IPS DF 6.9 (cell line): ENCODE data around the gene CEP78.
A peak's percentile ranks its signal among the peaks of the same experiment; 100 is the strongest.
"Not testable (repeated sequence)": the region's sequence is repeated elsewhere in the genome, so short reads cannot be mapped to it uniquely, and the experiment has no call there.

Experiments
- DNase-seq: peaks from one replicate; pipeline ENCODE4 v3.0.0-alpha.2; 2013; ENCODE audit warnings: low read depth, low spot score
- H3K27ac ChIP-seq: one replicate; pipeline ENCODE4 v1.5.1; 2013; ENCODE audit warnings: low read length, control low read depth
- H3K27me3 ChIP-seq: 2 replicates; pipeline ENCODE4 v1.6.1; 2013; ENCODE audit warnings: mild to moderate bottlenecking, low read length; ENCODE audit not compliant: control insufficient read depth, insufficient read depth
- H3K36me3 ChIP-seq: 2 replicates; pipeline ENCODE4 v1.6.1; 2013; ENCODE audit warnings: low read length; ENCODE audit not compliant: control insufficient read depth, insufficient read depth
- H3K4me1 ChIP-seq: 2 replicates; pipeline ENCODE4 v1.6.1; 2013; ENCODE audit warnings: low read length; ENCODE audit not compliant: control insufficient read depth, insufficient read depth
- H3K4me3 ChIP-seq: 2 replicates; pipeline ENCODE4 v1.5.1; 2013; ENCODE audit warnings: mild to moderate bottlenecking, low read length
- H3K9me3 ChIP-seq: 2 replicates; pipeline ENCODE4 v1.6.1; 2013; ENCODE audit warnings: low read length, inconsistent platforms; ENCODE audit not compliant: control insufficient read depth, insufficient read depth
- WGBS: extraction: QIAGEN DNeasy Blood & Tissue Kit; methylation state at CpG from one replicate; pipeline ENCODE4 v1.1.7; 2013; ENCODE audit warnings: mixed read lengths, missing lambda C conversion rate; ENCODE audit not compliant: insufficient read length, insufficient coverage; 5-methylcytosine and 5-hydroxymethylcytosine counted together

The CEP78 gene, protein sequence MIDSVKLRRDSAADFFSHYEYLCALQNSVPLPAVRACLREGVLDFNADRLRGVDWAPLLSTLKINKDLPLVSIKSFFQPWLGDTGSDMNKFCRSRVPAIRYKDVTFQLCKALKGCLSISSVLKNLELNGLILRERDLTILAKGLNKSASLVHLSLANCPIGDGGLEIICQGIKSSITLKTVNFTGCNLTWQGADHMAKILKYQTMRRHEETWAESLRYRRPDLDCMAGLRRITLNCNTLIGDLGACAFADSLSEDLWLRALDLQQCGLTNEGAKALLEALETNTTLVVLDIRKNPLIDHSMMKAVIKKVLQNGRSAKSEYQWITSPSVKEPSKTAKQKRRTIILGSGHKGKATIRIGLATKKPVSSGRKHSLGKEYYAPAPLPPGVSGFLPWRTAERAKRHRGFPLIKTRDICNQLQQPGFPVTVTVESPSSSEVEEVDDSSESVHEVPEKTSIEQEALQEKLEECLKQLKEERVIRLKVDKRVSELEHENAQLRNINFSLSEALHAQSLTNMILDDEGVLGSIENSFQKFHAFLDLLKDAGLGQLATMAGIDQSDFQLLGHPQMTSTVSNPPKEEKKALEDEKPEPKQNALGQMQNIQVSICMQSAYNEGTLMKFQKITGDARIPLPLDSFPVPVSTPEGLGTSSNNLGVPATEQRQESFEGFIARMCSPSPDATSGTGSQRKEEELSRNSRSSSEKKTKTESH

GRCh38 chr9:78235762-78236550, at the start of gene CEP78:
Gene CEP78, plus strand, starts transcription at chr9:78236075. Its CDS starts 276 bp downstream, at chr9:78236351.
- Histone ChIP-seq H3K27me3 (no peaks in the 10 kb centered on the region), H3K27ac (no peak within 1 kb of the TSS), H3K4me3 (peak within 1 kb of the TSS; percentile 70), H3K4me1 (no peaks in the 10 kb centered on the region; the same call in 1 of the 2 replicates), H3K36me3 (no peaks in the 10 kb centered on the region; the same call in 1 of the 2 replicates), H3K9me3 (no peaks in the 10 kb centered on the region)
- DNase-seq: peak; percentile 85
- no CpG with 5 or more reads among the region's 87 CpGs for WGBS

- H3K27ac ChIP-seq: no peak overlapping the region
- no peaks in the 10 kb centered on the region for H3K4me1 ChIP-seq
- WGBS: no CpG with 5 or more reads among the region's 5 CpGs
- H3K4me3 ChIP-seq: no peak overlapping the region
- no peaks in the 10 kb centered on the region for H3K27me3 ChIP-seq
- DNase-seq: no peak
- no peaks in the 10 kb centered on the region for H3K36me3 ChIP-seq
- no peaks in the 10 kb centered on the region for H3K9me3 ChIP-seq
Measured at GRCh38 chr9:78187763-78188484, 48.0 kb upstream of the CEP78 start.

- no peak overlapping the region for H3K4me3 ChIP-seq
Measured at GRCh38 chr9:78188594-78188993, 47.3 kb upstream of the CEP78 start.

DNA sequence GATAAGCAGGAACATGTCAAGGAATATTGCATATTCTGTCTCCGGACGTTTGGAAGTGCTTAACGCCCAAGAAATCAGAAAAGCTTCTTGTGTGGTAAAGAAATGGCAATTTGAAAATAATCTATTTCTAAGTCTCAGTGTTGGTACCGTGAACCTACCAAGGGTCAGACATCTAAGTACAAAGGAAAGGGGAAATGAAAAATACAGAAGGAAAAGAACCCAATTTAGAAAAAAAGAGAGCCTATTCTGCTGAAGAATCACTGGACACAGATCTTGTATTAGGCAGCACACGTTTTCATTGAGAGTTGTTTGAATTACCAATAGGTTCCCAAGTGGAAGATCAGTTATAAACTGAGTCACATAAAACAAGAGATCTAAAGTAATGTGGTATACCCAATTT, 46.9 kb upstream of the CEP78 start:
- Histone ChIP-seq H3K9me3 (no peaks in the 10 kb centered on the region), H3K27ac (no peak overlapping the region), H3K4me1 (no peaks in the 10 kb centered on the region), H3K4me3 (no peak overlapping the region), H3K27me3 (no peaks in the 10 kb centered on the region), H3K36me3 (no peaks in the 10 kb centered on the region)
- no peak for DNase-seq
- no CpG with 5 or more reads among the region's 5 CpGs for WGBS

More at GRCh38 chr9:78188594-78188993, 47.3 kb upstream of the CEP78 start:
- Histone ChIP-seq H3K27ac (no peak overlapping the region), H3K36me3 (no peaks in the 10 kb centered on the region), H3K9me3 (no peaks in the 10 kb centered on the region), H3K4me1 (no peaks in the 10 kb centered on the region), H3K27me3 (no peaks in the 10 kb centered on the region)
- DNase-seq: no peak
- WGBS: no CpG with 5 or more reads among the region's 1 CpG

DNA sequence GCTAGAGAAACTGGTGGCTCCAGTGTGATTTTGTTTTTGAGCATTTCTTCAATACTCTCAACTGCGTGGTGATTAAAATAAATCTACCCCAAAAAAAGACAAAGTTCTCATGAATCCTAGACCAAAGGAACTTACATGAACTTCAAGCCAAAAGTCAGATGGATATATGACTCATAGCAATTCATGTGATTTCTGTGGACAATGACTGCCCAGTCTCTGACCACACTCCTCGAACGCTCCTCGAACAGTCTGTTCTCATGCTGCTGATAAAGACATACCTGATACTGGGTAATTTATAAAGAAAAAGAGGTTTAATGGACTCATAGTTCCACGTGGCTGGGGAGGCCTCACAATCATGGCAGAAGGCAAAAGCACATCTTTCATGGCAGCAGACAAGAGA, 46.4 kb upstream of the CEP78 start:
- no peaks in the 10 kb centered on the region for H3K4me1 ChIP-seq
- H3K36me3 ChIP-seq: no peaks in the 10 kb centered on the region
- no peaks in the 10 kb centered on the region for H3K27me3 ChIP-seq
- no peaks in the 10 kb centered on the region for H3K9me3 ChIP-seq
- no CpG with 5 or more reads among the region's 5 CpGs for WGBS
- H3K4me3 ChIP-seq: no peak overlapping the region
- no peak overlapping the region for H3K27ac ChIP-seq
- no peak for DNase-seq

DNA sequence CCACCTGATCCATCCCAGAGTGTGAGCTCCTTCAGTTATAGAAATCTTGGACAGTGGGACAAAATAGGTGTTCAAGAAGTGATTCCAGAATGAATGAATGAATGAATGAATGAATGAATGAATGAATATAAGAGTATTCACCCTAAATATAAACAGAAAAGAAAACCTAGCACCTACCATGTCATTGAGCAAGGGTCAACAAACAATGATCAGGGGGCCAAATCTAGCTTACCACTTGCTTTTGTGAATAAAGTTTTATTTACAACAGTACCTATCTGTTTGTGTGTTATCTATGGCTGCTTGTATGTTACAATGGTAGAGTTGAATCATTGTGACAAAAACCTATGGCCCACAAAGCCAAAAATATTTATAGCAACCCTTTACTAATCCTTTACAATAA, 43.9 kb upstream of the CEP78 start:
- H3K27ac ChIP-seq: no peak overlapping the region
- no peaks in the 10 kb centered on the region for H3K27me3 ChIP-seq
- H3K4me1 ChIP-seq: no peaks in the 10 kb centered on the region
- H3K4me3 ChIP-seq: no peak overlapping the region
- no peaks in the 10 kb centered on the region for H3K36me3 ChIP-seq
- no peaks in the 10 kb centered on the region for H3K9me3 ChIP-seq
- no peak for DNase-seq

GRCh38 chr9:78196258-78196657, 39.6 kb upstream of the CEP78 start:
- DNase-seq: no peak
- no CpG with 5 or more reads among the region's 1 CpG for WGBS
- Histone ChIP-seq H3K27ac (no peak overlapping the region), H3K4me1 (peaks cover under 1% of the 10 kb centered on the region; the same call in 1 of the 2 replicates), H3K4me3 (no peak overlapping the region), H3K27me3 (no peaks in the 10 kb centered on the region), H3K9me3 (no peaks in the 10 kb centered on the region), H3K36me3 (no peaks in the 10 kb centered on the region)

GRCh38 chr9:78201158-78201777, 34.6 kb upstream of the CEP78 start:
- WGBS: no CpG with 5 or more reads among the region's 16 CpGs

DNA sequence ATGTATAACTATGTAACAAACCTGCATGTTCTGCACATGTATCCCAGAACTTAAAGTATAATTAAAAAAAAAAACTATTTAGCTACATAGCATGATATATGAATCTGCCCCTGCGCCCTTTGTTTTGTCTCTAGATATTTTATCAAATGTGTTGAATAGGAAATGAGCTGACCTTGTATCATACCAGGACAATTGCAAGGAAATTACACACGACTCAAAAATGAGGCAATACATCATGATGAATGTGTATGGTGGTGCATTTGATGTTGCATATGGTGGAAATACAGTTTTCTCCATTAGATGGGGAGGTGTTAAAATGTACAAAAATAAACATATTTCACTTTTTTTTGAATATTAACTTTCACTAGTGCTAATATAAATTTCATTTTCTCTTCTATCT, 28.6 kb upstream of the CEP78 start:
- Histone ChIP-seq H3K9me3 (no peaks in the 10 kb centered on the region), H3K4me1 (no peaks in the 10 kb centered on the region), H3K27me3 (no peaks in the 10 kb centered on the region), H3K36me3 (no peaks in the 10 kb centered on the region), H3K27ac (no peak overlapping the region), H3K4me3 (no peak overlapping the region)
- no CpG with 5 or more reads among the region's 2 CpGs for WGBS
- DNase-seq: no peak

More at GRCh38 chr9:78201158-78201777, 34.6 kb upstream of the CEP78 start:
- H3K27me3 ChIP-seq, H3K27ac ChIP-seq, H3K36me3 ChIP-seq, H3K9me3 ChIP-seq, DNase-seq, H3K4me1 ChIP-seq, H3K4me3 ChIP-seq: not testable (repeated sequence)
